GM23338 (cell line): Measurements from ENCODE around the gene BUB1B. TPM values are rescaled to one million over a fixed set of nuclear protein-coding genes. Genes with fewer than 3 reads are reported as not detected.

ENCODE experiments used
- ATAC-seq: fragments of 200-7000 bp; cut with Tn5 transposase; 3 replicates; pipeline ENCODE4 v1.9.1; 2020
- DNase-seq: peaks from one replicate; pipeline ENCODE4 v3.0.0-alpha.2; 2015; ENCODE audit warnings: low spot score
- H2AFZ ChIP-seq: fragments of 200-600 bp; sonication (generic); 2 replicates; pipeline ENCODE4 v1.8.0; 2016; ENCODE audit warnings: antibody characterized with exemption, mild to moderate bottlenecking, moderate library complexity
- H3F3A ChIP-seq: fragments of 200-600 bp; sonication (generic); replicated peaks from 2 replicates; pipeline ENCODE4 v1.8.0; 2017; ENCODE audit warnings: antibody characterized with exemption, mixed run types, low read depth
- H3K27ac ChIP-seq: fragments of 200-600 bp; sonication (generic); 2 replicates; pipeline ENCODE4 v1.6.1; 2016; ENCODE audit warnings: low read depth
- H3K27me3 ChIP-seq: fragments of 200-600 bp; sonication (generic); 2 replicates; pipeline ENCODE4 v1.8.0; 2016; ENCODE audit warnings: mild to moderate bottlenecking, mixed run types, moderate library complexity; ENCODE audit not compliant: insufficient read depth
- H3K36me3 ChIP-seq: fragments of 200-600 bp; sonication (generic); 2 replicates; pipeline ENCODE4 v1.8.0; 2016; ENCODE audit warnings: mild to moderate bottlenecking; ENCODE audit not compliant: insufficient read depth
- H3K4me1 ChIP-seq: fragments of 200-600 bp; sonication (generic); 2 replicates; pipeline ENCODE4 v1.8.0; 2016; ENCODE audit warnings: mild to moderate bottlenecking, moderate library complexity; ENCODE audit not compliant: insufficient read depth
- H3K4me2 ChIP-seq: fragments of 200-600 bp; sonication (generic); 2 replicates; pipeline ENCODE4 v1.7.1; 2017; ENCODE audit warnings: mixed run types
- H3K4me3 ChIP-seq: fragments of 200-600 bp; sonication (generic); 2 replicates; pipeline ENCODE4 v1.6.1; 2016; ENCODE audit warnings: mixed run types
- H3K79me2 ChIP-seq: fragments of 200-600 bp; sonication (generic); replicated peaks from 2 replicates; pipeline ENCODE4 v1.8.0; 2017; ENCODE audit warnings: mild to moderate bottlenecking; ENCODE audit not compliant: insufficient read depth
- H3K9me2 ChIP-seq: fragments of 200-600 bp; sonication (generic); 2 replicates; pipeline ENCODE4 v1.8.0; 2017; ENCODE audit not compliant: insufficient read depth
- H4K20me1 ChIP-seq: fragments of 200-600 bp; sonication (generic); replicated peaks from 2 replicates; pipeline ENCODE4 v1.8.0; 2017; ENCODE audit warnings: mild to moderate bottlenecking; ENCODE audit not compliant: insufficient read depth
- H3K27ac Mint-ChIP-seq: 2 replicates; pipeline ENCODE4 v1.8.0; 2020; ENCODE audit warnings: inconsistent platforms, mild to moderate bottlenecking, moderate library complexity, mixed read lengths
- H3K27me3 Mint-ChIP-seq: 3 replicates; pipeline ENCODE4 v1.8.0; 2022; ENCODE audit warnings: low read depth, mild to moderate bottlenecking, moderate library complexity, mixed read lengths, inconsistent platforms; ENCODE audit not compliant: insufficient read depth, poor library complexity
- H3K36me3 Mint-ChIP-seq: 3 replicates; pipeline ENCODE4 v1.8.0; 2021; ENCODE audit warnings: low read depth, mild to moderate bottlenecking, inconsistent platforms, moderate library complexity, mixed read lengths
- H3K4me1 Mint-ChIP-seq: 3 replicates; pipeline ENCODE4 v1.8.0; 2020; ENCODE audit warnings: mild to moderate bottlenecking, inconsistent platforms, mixed read lengths
- H3K4me3 Mint-ChIP-seq: 3 replicates; pipeline ENCODE4 v1.8.0; 2021; ENCODE audit warnings: moderate library complexity, mild to moderate bottlenecking, inconsistent platforms, mixed read lengths
- H3K9me3 Mint-ChIP-seq: 3 replicates; pipeline ENCODE4 v1.8.0; 2020; ENCODE audit warnings: moderate library complexity, mild to moderate bottlenecking, inconsistent platforms, mixed read lengths
- CTCF ChIP-seq, 2 experiments: fragments of 200-600 bp in 1 of 2; sonication (generic) in 1 of 2; conservative IDR thresholded peaks; 2 replicates each; pipeline versions ENCODE4 v1.5.1 to v1.6.1; 2016 to 2017; ENCODE audit warnings: antibody characterized with exemption in 2 of 2, low read depth in 2 of 2, mild to moderate bottlenecking in 2 of 2, moderate library complexity in 1 of 2
- ETS1 ChIP-seq: IDR thresholded peaks from 2 replicates; pipeline ENCODE4 v1.6.1; 2016; ENCODE audit warnings: antibody characterized with exemption
- EZH2 ChIP-seq: fragments of 200-600 bp; sonication (generic); IDR thresholded peaks from one replicate; pipeline ENCODE4 v1.8.0; 2017; ENCODE audit warnings: antibody characterized with exemption, mild to moderate bottlenecking, low read depth; ENCODE audit not compliant: unreplicated experiment
- STAT1 ChIP-seq: IDR thresholded peaks from one replicate; pipeline ENCODE4 v1.6.1; 2016; ENCODE audit warnings: antibody characterized with exemption; ENCODE audit not compliant: unreplicated experiment
- ZNF462 ChIP-seq: fragments of 250-450 bp; sonication (Bioruptor Pico); IDR thresholded peaks from 2 replicates; pipeline ENCODE4 v1.5.0; 2020; ENCODE audit warnings: mild to moderate bottlenecking, moderate library complexity
- polyA plus RNA-seq: library from polyadenylated mRNA; unstranded; fragments of >200 nt; fragmentation: Nextera tagmentation; extraction: Ambion mirVana; gene quantifications from 2 replicates; pipeline ENCODE4 v1.2.1, GENCODE V29; 2016
- total RNA-seq: library from RNA; depleted of rRNA; stranded (reverse); fragments of >200 nt; shearing (Covaris generic); gene quantifications from 2 replicates; pipeline ENCODE4 v1.2.3, GENCODE V29; 2014

BUB1B gene
- total and polyA plus RNA-seq, 2 experiments from 2014 or later = 77.7 to 160 TPM

GRCh38 chr15:40269604-40270003, 108.7 kb downstream of the BUB1B start (continued):
- TF ChIP-seq ZNF462 = no peak
- no peak for TF ChIP-seq CTCF (conservative IDR thresholded peaks at IDR 0.05; ENCODE audit: low read depth in 2 of 2)
- TF ChIP-seq STAT1 = no peak

GRCh38 chr15:40270246-40270995, 109.6 kb downstream of the BUB1B start:
- Histone ChIP-seq H3K27me3 (no peaks in the 10 kb centered on the region), H3K4me3 (no peak overlapping the region), H3K9me2 (no peaks in the 10 kb centered on the region), H3K79me2 (no peaks in the 10 kb centered on the region), H4K20me1 (no peaks in the 10 kb centered on the region), H3K27ac (no peak overlapping the region), H3K4me1 (no peaks in the 10 kb centered on the region), H3K36me3 (no peaks in the 10 kb centered on the region), H3K4me2 (no peak overlapping the region), H2AFZ (no peak overlapping the region), H3F3A (no peaks in the 10 kb centered on the region)
- DNase-seq (no peak), ATAC-seq (no peak)
- Mint-ChIP-seq H3K27me3 (peaks cover 17% of the 10 kb centered on the region), H3K27ac (no peak overlapping the region), H3K36me3 (peaks cover 4% of the 10 kb centered on the region; the same call in 1 of the 3 replicates), H3K9me3 (no peaks in the 10 kb centered on the region), H3K4me1 (peaks cover 16% of the 10 kb centered on the region), H3K4me3 (no peak overlapping the region)
- TF ChIP-seq STAT1 (no peak), EZH2 (no peak), ETS1 (no peak), ZNF462 (no peak)
